A549 treated with GW870086 at 1 μM for 4 hours (cell line): ENCODE measurements around the gene REV1. TPM values are rescaled to one million over a fixed set of nuclear protein-coding genes. Genes with fewer than 3 reads are reported as not detected.

Source experiments
- total RNA-seq: library from RNA; stranded (reverse); fragments of 200-300 nt; extraction: Qiagen RNA extraction; gene quantifications from 5 replicates; pipeline ENCODE4 v1.2.3, GENCODE V29; 2022; ENCODE audit warnings: low read depth

Gene REV1
- 9.5 to 12.2 TPM (median 11.3 TPM) in 5 replicates for total RNA-seq

DNA sequence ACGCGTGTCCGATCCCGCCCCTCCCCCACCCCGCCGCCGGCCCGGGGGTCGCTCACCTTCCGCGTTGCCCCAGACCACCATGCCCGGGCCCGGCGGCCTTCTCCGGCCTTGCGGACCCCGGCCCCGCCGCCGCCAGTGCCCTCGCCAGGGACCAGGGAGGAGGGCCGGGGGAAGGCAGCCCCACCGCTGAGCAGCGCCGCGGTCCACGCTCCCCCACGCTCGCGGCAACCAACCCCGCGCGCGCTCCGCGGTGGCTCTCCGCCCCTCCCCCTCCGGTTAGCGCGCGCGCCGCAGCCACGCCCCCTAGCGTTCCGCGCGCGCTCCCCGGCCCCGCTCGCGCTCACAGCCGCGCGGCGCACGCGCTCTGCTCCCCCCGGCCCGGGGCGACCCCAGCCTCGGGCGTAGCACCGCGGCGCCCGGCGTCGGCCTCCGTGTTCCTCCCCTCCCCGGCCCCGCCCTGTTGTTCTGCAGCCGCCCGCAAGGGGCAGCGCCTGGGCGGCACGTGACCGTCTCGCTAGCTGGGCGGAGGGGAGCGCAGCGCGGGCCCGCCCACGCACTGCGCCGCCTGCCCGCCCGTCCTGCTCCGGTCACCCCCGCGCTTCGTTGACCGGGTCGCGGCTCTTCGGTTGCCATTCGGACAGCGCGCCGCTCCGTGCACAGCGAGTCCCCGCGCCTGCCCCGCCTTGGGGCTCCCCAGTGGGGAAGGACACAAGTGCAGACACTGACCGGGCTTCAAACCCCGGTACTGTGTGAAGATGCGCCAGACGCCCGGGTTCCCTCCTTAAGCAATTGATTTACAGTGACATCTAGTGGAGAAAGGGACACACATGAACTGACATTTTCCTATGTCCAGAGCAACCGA, at the start of gene REV1:
TSS of gene REV1 (minus strand) at position 257 of the 862 bp plus-strand sequence. CDS start 25,042 bp downstream, outside the sequence.

Other genes with a start within 250 kb of the REV1 start
- not detected in 5 replicates for gene LYG2, start 234.4 kb downstream of the REV1 start, total RNA-seq
- gene LYG1, start 188.8 kb downstream of the REV1 start, total RNA-seq: 0.93 to 2.2 TPM (median 1.6 TPM) in 5 replicates
- 41.5 to 56.2 TPM (median 43.3 TPM) in 5 replicates for gene TXNDC9, start 153.7 kb downstream of the REV1 start, total RNA-seq
- 56.0 to 64.3 TPM (median 58.8 TPM) in 5 replicates for gene EIF5B, start 152.6 kb downstream of the REV1 start, total RNA-seq